HepG2 (cell line): ENCODE data around the gene ERBB3. TPM values are rescaled to one million over a fixed set of nuclear protein-coding genes. Genes with fewer than 3 reads are reported as not detected.

ENCODE experiments used
- ATAC-seq: fragments of 200-7000 bp; cut with Tn5 transposase; 3 replicates; pipeline ENCODE4 v1.9.1; 2020; ENCODE audit warnings: mild to moderate bottlenecking, moderate library complexity
- BruUV-seq: library from RNA; stranded (reverse); fragments of 400-500 nt; replicated peaks from 2 replicates; lab custom pipeline; 2021; lab: Mats Ljungman, UMichigan
- CTCF ChIA-PET: fragments of 300-600 bp; formaldehyde crosslinking; extraction: SDS; loops from one replicate; lab custom pipeline; 2021; ENCODE audit warnings: low total read pairs, inconsistent platforms, low intra/inter-chr PET ratio; lab: Yijun Ruan, JAX
- POLR2A ChIA-PET: fragments of 350-600 bp; sonication (Branson Sonifier 250); formaldehyde crosslinking; loops from one replicate; lab custom pipeline; 2020; ENCODE audit warnings: antibody characterized with exemption, inconsistent platforms; lab: Yijun Ruan, JAX
- DNase-seq: peaks from one replicate; pipeline ENCODE4 v3.0.0-alpha.2; 2015; ENCODE audit warnings: low spot score
- FAIRE-seq: peaks from 3 replicates; lab custom pipeline; 2011; peaks lifted over from hg19 to GRCh38; lab: Jason Lieb, UNC
- H2AFZ ChIP-seq: one replicate; pipeline ENCODE4 v1.6.1; 2011; ENCODE audit warnings: low read length, inconsistent platforms
- H3K27ac ChIP-seq: fragments of 300-600 bp; 3 replicates; pipeline ENCODE4 v1.8.0; 2011; ENCODE audit warnings: mixed run types, mild to moderate bottlenecking, mixed read lengths, low read length, inconsistent platforms; ENCODE audit not compliant: insufficient read depth; ENCODE audit errors: extremely low read length
- H3K27me3 ChIP-seq, 2 experiments: fragments of 200-600 bp in 1 of 2; 2 replicates in 1 of 2; 3 replicates in 1 of 2; pipeline versions ENCODE4 v1.6.0 to v1.8.0; 2011; ENCODE audit warnings: low read length in 2 of 2, mild to moderate bottlenecking in 2 of 2, moderate library complexity in 2 of 2, inconsistent platforms in 1 of 2; ENCODE audit not compliant: insufficient read depth in 2 of 2, control insufficient read depth in 1 of 2
- H3K36me3 ChIP-seq, 2 experiments: fragments of 200-600 bp in 1 of 2; replicated peaks in 1 of 2; 2 replicates in 1 of 2; 3 replicates in 1 of 2; pipeline versions ENCODE4 v1.5.1 to v1.8.0; 2011; ENCODE audit warnings: low read length in 2 of 2, inconsistent platforms in 1 of 2; ENCODE audit not compliant: insufficient read depth in 2 of 2, control insufficient read depth in 1 of 2
- H3K4me1 ChIP-seq: 2 replicates; pipeline ENCODE4 v1.5.1; 2012; ENCODE audit warnings: low read length, inconsistent platforms; ENCODE audit not compliant: insufficient read depth
- H3K4me2 ChIP-seq: 2 replicates; pipeline ENCODE4 v1.6.0; 2011; ENCODE audit warnings: low read depth, low read length, inconsistent platforms
- H3K4me3 ChIP-seq, 3 experiments: fragments of 200-600 bp in 1 of 3; sonication (generic), shearing (Covaris generic) in 1 of 3; replicated peaks in 1 of 3; 2 replicates each; pipeline ENCODE4 v1.5.1; 2011 to 2016; ENCODE audit warnings: low read length in 3 of 3, inconsistent platforms in 2 of 3, low read depth in 2 of 3, mild to moderate bottlenecking in 2 of 3, control low read depth in 1 of 3, mixed read lengths in 1 of 3; ENCODE audit not compliant: insufficient read depth in 1 of 3
- H3K79me2 ChIP-seq: one replicate; pipeline ENCODE4 v1.6.1; 2011; ENCODE audit warnings: low read length, inconsistent platforms; ENCODE audit not compliant: insufficient read depth
- H3K9ac ChIP-seq: 2 replicates; pipeline ENCODE4 v1.6.0; 2011; ENCODE audit warnings: mild to moderate bottlenecking, low read depth, low read length, inconsistent platforms; ENCODE audit not compliant: insufficient read depth
- H3K9me3 ChIP-seq: 2 replicates; pipeline ENCODE4 v1.5.1; 2012; ENCODE audit warnings: mild to moderate bottlenecking, low read length
- H4K20me1 ChIP-seq: 2 replicates; pipeline ENCODE4 v1.6.0; 2011; ENCODE audit warnings: inconsistent platforms, mild to moderate bottlenecking, low read length, moderate library complexity; ENCODE audit not compliant: insufficient read depth
- ATF4 ChIP-seq, 2 experiments: fragments of 450-650 bp in 1 of 2; sonication (generic) in 1 of 2; formaldehyde crosslinking; IDR thresholded peaks; 2 replicates each; pipeline versions ENCODE4 v1.5.0 to v1.8.0; 2020 to 2022; ENCODE audit warnings: mild to moderate bottlenecking in 1 of 2, missing genetic modification reagents in 1 of 2
- E2F1 ChIP-seq: sonication (generic); formaldehyde crosslinking; IDR thresholded peaks from 2 replicates; pipeline ENCODE4 v1.5.0; 2020; ENCODE audit warnings: missing genetic modification reagents
- EP300 ChIP-seq, 3 experiments: sonication (generic) in 1 of 3; formaldehyde crosslinking in 1 of 3; IDR thresholded peaks; 2 replicates each; pipeline versions ENCODE4 v1.5.1 to v1.6.1; 2011 to 2020; ENCODE audit warnings: low read depth in 2 of 3, low read length in 2 of 3, borderline replicate concordance in 1 of 3, improper control_type of control experiment in 1 of 3, mild to moderate bottlenecking in 1 of 3, missing genetic modification reagents in 1 of 3, moderate library complexity in 1 of 3
- GABPB1 ChIP-seq: IDR thresholded peaks from 2 replicates; pipeline ENCODE4 v1.6.1; 2016; ENCODE audit warnings: mild to moderate bottlenecking, missing genetic modification reagents, moderate library complexity, missing compliant biosample characterization
- HMG20A ChIP-seq: IDR thresholded peaks from 2 replicates; pipeline ENCODE4 v1.6.1; 2016; ENCODE audit warnings: borderline replicate concordance
- MXD1 ChIP-seq: sonication (generic); formaldehyde crosslinking; IDR thresholded peaks from 2 replicates; pipeline ENCODE4 v1.4.0; 2020; ENCODE audit warnings: mild to moderate bottlenecking, missing genetic modification reagents
- PRDM15 ChIP-seq: sonication (generic); formaldehyde crosslinking; IDR thresholded peaks from 2 replicates; pipeline ENCODE4 v1.4.0; 2020; ENCODE audit warnings: missing genetic modification reagents
- RBM39 ChIP-seq: fragments of 200-400 bp; formaldehyde crosslinking; IDR thresholded peaks from one replicate; pipeline ENCODE4 v1.6.1; 2018; ENCODE audit warnings: antibody characterized with exemption, mild to moderate bottlenecking, low read depth, low read length; ENCODE audit not compliant: poor library complexity, severe bottlenecking
- STAT5B ChIP-seq: sonication (generic); formaldehyde crosslinking; IDR thresholded peaks from 2 replicates; pipeline ENCODE4 v1.4.0; 2020; ENCODE audit warnings: missing genetic modification reagents
- TARDBP ChIP-seq: sonication (generic); formaldehyde crosslinking; IDR thresholded peaks from 2 replicates; pipeline ENCODE4 v1.8.0; 2022; ENCODE audit warnings: mild to moderate bottlenecking, missing genetic modification reagents
- THAP11 ChIP-seq: IDR thresholded peaks from 2 replicates; pipeline ENCODE4 v1.6.1; 2016; ENCODE audit warnings: missing biosample characterization, missing genetic modification reagents
- ZNF12 ChIP-seq: sonication (generic); formaldehyde crosslinking; IDR thresholded peaks from 2 replicates; pipeline ENCODE4 v1.5.0; 2020; ENCODE audit warnings: missing genetic modification reagents
- ZNF567 ChIP-seq: sonication (generic); formaldehyde crosslinking; IDR thresholded peaks from 2 replicates; pipeline ENCODE4 v1.8.1; 2023; ENCODE audit warnings: mild to moderate bottlenecking, missing genetic modification reagents, borderline replicate concordance
- ZNF749 ChIP-seq: sonication (generic); formaldehyde crosslinking; IDR thresholded peaks from 2 replicates; pipeline ENCODE4 v1.8.0; 2022; ENCODE audit warnings: mild to moderate bottlenecking, missing genetic modification reagents, moderate library complexity, borderline replicate concordance
- ZNF891 ChIP-seq: sonication (generic); formaldehyde crosslinking; IDR thresholded peaks from 2 replicates; pipeline ENCODE4 v1.5.0; 2020; ENCODE audit warnings: mild to moderate bottlenecking, missing genetic modification reagents
- WGBS: methylation state at CpG from one replicate; pipeline ENCODE4 v1.1.6; 2017; ENCODE audit warnings: low lambda C conversion rate; 5-methylcytosine and 5-hydroxymethylcytosine counted together
- in situ Hi-C: cut with HindIII; loops from 2 replicates; pipeline ENCODE4 v1.10.0; 2017; ENCODE audit warnings: low pct_unique_long_range_greater_than_20kb; ENCODE audit not compliant: extremely low pct_ligation_motif_present
- intact Hi-C: fragments of 100-400 bp; cut with micrococcal nuclease; formaldehyde crosslinking; loops from one replicate; pipeline ENCODE4 v1.10.0; 2022; ENCODE audit not compliant: unreplicated experiment
- polyA plus RNA-seq, 8 experiments: library from polyadenylated mRNA; depleted of rRNA in 3 of 8; stranded (reverse) in 7 of 8; unstranded in 1 of 8; fragments of >200 nt; fragmentation: Illumina TruSeq in 4 of 8; extraction: Trizol in 4 of 8; gene quantifications; 2 replicates each; pipeline versions ENCODE4 v1.2.1 to v1.2.3, GENCODE V29; 2011 to 2016; ENCODE audit warnings: low read depth in 4 of 8, missing spikeins in 1 of 8, mixed read lengths in 1 of 8; ENCODE audit not compliant: insufficient read depth in 1 of 8
- total RNA-seq, 5 experiments: library from RNA; depleted of rRNA; stranded (reverse); fragments of >200 nt; fragmentation: Illumina TruSeq; extraction: Trizol; gene quantifications; 2 replicates each; pipeline ENCODE4 v1.2.3, GENCODE V29; 2016; ENCODE audit warnings: low read depth in 1 of 5

Gene ERBB3
- total and polyA plus RNA-seq, 2 of the 13 experiments (the other 11 are each of a cell fraction or from before 2014, with no cell fraction given): 93.6 to 358 TPM

- Histone ChIP-seq H3K27ac (peak within 1 kb of the TSS; percentile 93), H3K4me2 (peak within 1 kb of the TSS; percentile 84), H4K20me1 (no peaks in the 10 kb centered on the region), H2AFZ (peak within 1 kb of the TSS; percentile 37), H3K36me3 (peaks cover 5 to 22% of the 10 kb centered on the region in 2 experiments; a peak in 4 of 5 replicates), H3K9me3 (no peaks in the 10 kb centered on the region), H3K27me3 (no peaks in the 10 kb centered on the region; a peak in 1 of 5 replicates), H3K79me2 (peaks cover 15% of the 10 kb centered on the region), H3K4me3 (peak within 1 kb of the TSS; percentile 69 to 86 (median 71)), H3K9ac (peak within 1 kb of the TSS; percentile 99), H3K4me1 (peaks cover 35% of the 10 kb centered on the region)
- DNase-seq: peak; percentile 89
- BruUV-seq: TSS peak; percentile 96
- FAIRE-seq: peak; percentile 86
- under 1% methylated on average over 33 of the region's 34 CpGs for WGBS
- POLR2A ChIA-PET: interaction anchor here (0.6 to 6.2 kb wide), 12 partner anchors 10 to 520 kb away, joined by 3 to 128 read pairs (median 5); partner anchors contain the start of genes CNPY2, ERBB3, ESYT1 and MYL6
- in situ Hi-C loops: no loop called here
- intact Hi-C loops: loop anchor here (5.0 kb wide), 2 partner anchors 69 to 351 kb away; partner anchors contain the start of gene SPRYD4
- ATAC-seq: peak; percentile 48
- CTCF ChIA-PET: interaction anchor here (1.4 kb wide), 1 partner anchor 38 kb away, joined by 4 read pairs; no protein-coding TSS in a partner anchor
- peak; percentile 94 for TF ChIP-seq GABPB1
- TF ChIP-seq PRDM15 (CRISPR knock-in tag): 0 out of 2 replicates have a peak, but pooled peaks have one; percentile 22
- no peak; a peak in 1 of 4 replicates for TF ChIP-seq EP300 (IDR thresholded peaks at IDR 0.05; ENCODE audit: low read depth in 2 of 2, low read length in 2 of 2)
- TF ChIP-seq EP300 (CRISPR knock-in tag; IDR thresholded peaks at IDR 0.05; ENCODE audit: borderline replicate concordance): 0 out of 2 replicates have a peak, but pooled peaks have one; percentile 45
- TF ChIP-seq ATF4 (CRISPR knock-in tag; IDR thresholded peaks at IDR 0.05): no peak
- no peak for TF ChIP-seq HMG20A (CRISPR knock-in tag)
- TF ChIP-seq ZNF749 (CRISPR knock-in tag): 0 out of 2 replicates have a peak, but pooled peaks have one; percentile 54
- TF ChIP-seq ZNF891 (CRISPR knock-in tag): 0 out of 2 replicates have a peak, but pooled peaks have one; percentile 66
- TF ChIP-seq THAP11: peak; percentile 96
- TF ChIP-seq STAT5B (CRISPR knock-in tag): 0 out of 2 replicates have a peak, but pooled peaks have one; percentile 74
- peak; percentile 73 for TF ChIP-seq TARDBP (CRISPR knock-in tag)
- peak; percentile 61; the same call in 1 of the 2 replicates for TF ChIP-seq MXD1
- peak; percentile 31 for TF ChIP-seq RBM39
- no peak for TF ChIP-seq ZNF567 (CRISPR knock-in tag)
- peak; percentile 16; the same call in 1 of the 2 replicates for TF ChIP-seq ZNF12 (CRISPR knock-in tag)
- TF ChIP-seq E2F1 (CRISPR knock-in tag): peak; percentile 62; the same call in 1 of the 2 replicates
Measured at GRCh38 chr12:56116267-56117081, 36.5 kb downstream of the ERBB3 start, which contains the start of gene RPL41. RPL41 (plus strand) TSS chr12:56116633.
